ENCODE measurements around the gene NPR2.

Gene NPR2

GRCh38 chr9:35757892-35758275 lies 33.5 kb upstream of the NPR2 start:
- H3K36me3 ChIP-seq (ENCODE audit: insufficient read depth, low read length): peaks cover 3% of the 10 kb centered on the region; the same call in 1 of the 2 replicates
- peak overlapping the region; percentile 92 for H3K4me3 ChIP-seq (ENCODE audit: low read length, poor library complexity, severe bottlenecking)
- peak overlapping the region; percentile 93 for H3K9ac ChIP-seq (ENCODE audit: low read depth, low read length, poor library complexity, severe bottlenecking)
- peaks cover 55% of the 10 kb centered on the region for H3K79me2 ChIP-seq (ENCODE audit: insufficient read depth, low read length)
- peak overlapping the region; percentile 77 for H3K4me2 ChIP-seq (ENCODE audit: low read depth, low read length, poor library complexity, severe bottlenecking)
- no peaks in the 10 kb centered on the region for H3F3A ChIP-seq (ENCODE audit: low read depth)
- peaks cover 44% of the 10 kb centered on the region for H3K4me1 ChIP-seq (ENCODE audit: insufficient read depth, low read length, poor library complexity, severe bottlenecking)
- no peak overlapping the region; the same call in 1 of the 2 replicates for H2AFZ ChIP-seq (ENCODE audit: low read length)
- TF ChIP-seq EZH2phosphoT487 (IDR thresholded peaks at IDR 0.05; ENCODE audit: borderline replicate concordance) (no peak), CTCF (conservative IDR thresholded peaks at IDR 0.05; ENCODE audit: low read length) (no peak)
- no peaks in the 10 kb centered on the region for H3K9me2 ChIP-seq (replicated peaks; ENCODE audit: low read depth, low read length)
- H4K20me1 ChIP-seq (ENCODE audit: insufficient read depth, low read length, poor library complexity, severe bottlenecking): peaks cover 16% of the 10 kb centered on the region
- no peaks in the 10 kb centered on the region for H3K27me3 ChIP-seq (ENCODE audit: insufficient read depth, low read length, poor library complexity, severe bottlenecking)
- H3K9me3 ChIP-seq (ENCODE audit: insufficient read depth, low read depth, low read length): no peaks in the 10 kb centered on the region

- Histone ChIP-seq H3K4me1 (ENCODE audit: insufficient read depth, low read length, poor library complexity, severe bottlenecking) (peaks cover 44% of the 10 kb centered on the region), H3K79me2 (ENCODE audit: insufficient read depth, low read length) (peaks cover 55% of the 10 kb centered on the region), H3K9me3 (ENCODE audit: insufficient read depth, low read depth, low read length) (no peaks in the 10 kb centered on the region), H3K9me2 (replicated peaks; ENCODE audit: low read depth, low read length) (no peaks in the 10 kb centered on the region), H4K20me1 (ENCODE audit: insufficient read depth, low read length, poor library complexity, severe bottlenecking) (peaks cover 16% of the 10 kb centered on the region), H3K36me3 (ENCODE audit: insufficient read depth, low read length) (no peaks in the 10 kb centered on the region; the same call in 1 of the 2 replicates), H2AFZ (ENCODE audit: low read length) (no peak overlapping the region), H3K9ac (ENCODE audit: low read depth, low read length, poor library complexity, severe bottlenecking) (peak overlapping the region; percentile 93), H3K4me2 (ENCODE audit: low read depth, low read length, poor library complexity, severe bottlenecking) (peak overlapping the region; percentile 77), H3F3A (ENCODE audit: low read depth) (no peaks in the 10 kb centered on the region), H3K27me3 (ENCODE audit: insufficient read depth, low read length, poor library complexity, severe bottlenecking) (no peaks in the 10 kb centered on the region), H3K4me3 (ENCODE audit: low read length, poor library complexity, severe bottlenecking) (peak overlapping the region; percentile 92)
- TF ChIP-seq EZH2phosphoT487 (IDR thresholded peaks at IDR 0.05; ENCODE audit: borderline replicate concordance): no peak
- TF ChIP-seq CTCF (conservative IDR thresholded peaks at IDR 0.05; ENCODE audit: low read length): no peak
Measured at GRCh38 chr9:35758475-35759050, 32.8 kb upstream of the NPR2 start.

- Histone ChIP-seq H3K9me2 (replicated peaks; ENCODE audit: low read depth, low read length) (no peaks in the 10 kb centered on the region), H3K9me3 (ENCODE audit: insufficient read depth, low read depth, low read length) (no peaks in the 10 kb centered on the region), H2AFZ (ENCODE audit: low read length) (no peak overlapping the region), H3K4me1 (ENCODE audit: insufficient read depth, low read length, poor library complexity, severe bottlenecking) (peaks cover 44% of the 10 kb centered on the region), H4K20me1 (ENCODE audit: insufficient read depth, low read length, poor library complexity, severe bottlenecking) (peaks cover 16% of the 10 kb centered on the region), H3K9ac (ENCODE audit: low read depth, low read length, poor library complexity, severe bottlenecking) (no peak overlapping the region), H3K79me2 (ENCODE audit: insufficient read depth, low read length) (peaks cover 59% of the 10 kb centered on the region), H3K4me3 (ENCODE audit: low read length, poor library complexity, severe bottlenecking) (no peak overlapping the region), H3K4me2 (ENCODE audit: low read depth, low read length, poor library complexity, severe bottlenecking) (peak overlapping the region; percentile 22), H3K27me3 (ENCODE audit: insufficient read depth, low read length, poor library complexity, severe bottlenecking) (no peaks in the 10 kb centered on the region), H3K36me3 (ENCODE audit: insufficient read depth, low read length) (no peaks in the 10 kb centered on the region), H3F3A (ENCODE audit: low read depth) (no peaks in the 10 kb centered on the region)
- TF ChIP-seq CTCF (conservative IDR thresholded peaks at IDR 0.05; ENCODE audit: low read length) (no peak; the same call in 1 of the 2 replicates), EZH2phosphoT487 (IDR thresholded peaks at IDR 0.05; ENCODE audit: borderline replicate concordance) (no peak)
Measured at GRCh38 chr9:35759795-35760194, 31.6 kb upstream of the NPR2 start.

Data from Loucy (cell line).